SK-N-SH treated with all-trans-retinoic acid at 6 μM for 48 hours (cell line): ENCODE measurements around the gene RAMP3.

Experiments
- ATAC-seq: fragments of 200-7000 bp; cut with Tn5 transposase; 3 replicates; pipeline ENCODE4 v1.9.1; 2020; ENCODE audit warnings: mild to moderate bottlenecking, moderate library complexity
- ARNTL ChIP-seq: fragments of 450-650 bp; formaldehyde crosslinking; IDR thresholded peaks from 2 replicates; pipeline ENCODE4 v1.5.0; 2020; ENCODE audit warnings: low read depth, mild to moderate bottlenecking, moderate library complexity, borderline replicate concordance
- BACH2 ChIP-seq: fragments of 250-450 bp; sonication (Bioruptor Pico); IDR thresholded peaks from 2 replicates; pipeline ENCODE4 v1.9.0; 2021; ENCODE audit warnings: mild to moderate bottlenecking, borderline replicate concordance
- CREB5 ChIP-seq: fragments of 250-450 bp; sonication (Bioruptor Pico); IDR thresholded peaks from 2 replicates; pipeline ENCODE4 v1.5.1; 2020; ENCODE audit warnings: low read depth, mild to moderate bottlenecking, moderate library complexity
- CSDC2 ChIP-seq: fragments of 250-450 bp; sonication (Bioruptor Pico); IDR thresholded peaks from 2 replicates; pipeline ENCODE4 v1.5.0; 2020; ENCODE audit warnings: mild to moderate bottlenecking, moderate library complexity
- CSRNP3 ChIP-seq: fragments of 250-450 bp; sonication (Bioruptor Pico); IDR thresholded peaks from 2 replicates; pipeline ENCODE4 v1.5.1; 2021; ENCODE audit warnings: mild to moderate bottlenecking, moderate library complexity
- ESRRG ChIP-seq: fragments of 250-450 bp; sonication (Bioruptor Pico); IDR thresholded peaks from 2 replicates; pipeline ENCODE4 v1.6.1; 2021; ENCODE audit warnings: mild to moderate bottlenecking
- GLIS3 ChIP-seq: fragments of 250-450 bp; sonication (Bioruptor Pico); IDR thresholded peaks from 2 replicates; pipeline ENCODE4 v1.5.0; 2020; ENCODE audit warnings: mild to moderate bottlenecking, moderate library complexity
- ISL1 ChIP-seq: fragments of 250-450 bp; sonication (Bioruptor Pico); IDR thresholded peaks from 2 replicates; pipeline ENCODE4 v2.1.2; 2022; ENCODE audit warnings: mild to moderate bottlenecking, moderate library complexity
- OSR1 ChIP-seq: fragments of 250-450 bp; sonication (Bioruptor Pico); IDR thresholded peaks from 2 replicates; pipeline ENCODE4 v1.8.0; 2022; ENCODE audit warnings: moderate library complexity, mild to moderate bottlenecking, inconsistent platforms
- PPARA ChIP-seq: fragments of 250-450 bp; sonication (Bioruptor Pico); IDR thresholded peaks from 2 replicates; pipeline ENCODE4 v1.5.0; 2020; ENCODE audit warnings: mild to moderate bottlenecking, borderline replicate concordance
- RARB ChIP-seq: fragments of 250-450 bp; sonication (Bioruptor Pico); IDR thresholded peaks from 2 replicates; pipeline ENCODE4 v1.8.0; 2021; ENCODE audit warnings: mild to moderate bottlenecking, moderate library complexity
- TCF4 ChIP-seq: fragments of 250-450 bp; sonication (Bioruptor Pico); IDR thresholded peaks from 2 replicates; pipeline ENCODE4 v1.8.0; 2021; ENCODE audit warnings: mild to moderate bottlenecking, moderate library complexity, borderline replicate concordance
- TOX ChIP-seq: fragments of 250-450 bp; sonication (Bioruptor Pico); IDR thresholded peaks from 2 replicates; pipeline ENCODE4 v1.8.0; 2021; ENCODE audit warnings: mild to moderate bottlenecking, moderate library complexity, borderline replicate concordance
- ZC3H10 ChIP-seq: fragments of 250-450 bp; sonication (Bioruptor Pico); IDR thresholded peaks from 2 replicates; pipeline ENCODE4 v1.5.1; 2021; ENCODE audit warnings: mild to moderate bottlenecking, moderate library complexity
- ZFP3 ChIP-seq: fragments of 250-450 bp; sonication (Bioruptor Pico); IDR thresholded peaks from 2 replicates; pipeline ENCODE4 v1.5.0; 2020; ENCODE audit warnings: mild to moderate bottlenecking, moderate library complexity
- ZFP30 ChIP-seq: fragments of 450-650 bp; formaldehyde crosslinking; IDR thresholded peaks from 2 replicates; pipeline ENCODE4 v1.5.0; 2022; ENCODE audit warnings: mild to moderate bottlenecking, moderate library complexity
- ZNF565 ChIP-seq: fragments of 450-650 bp; formaldehyde crosslinking; conservative IDR thresholded peaks from 2 replicates; pipeline ENCODE4 v1.5.0; 2020; ENCODE audit warnings: low read depth, mild to moderate bottlenecking, moderate library complexity
- ZNF70 ChIP-seq: fragments of 450-650 bp; formaldehyde crosslinking; IDR thresholded peaks from 2 replicates; pipeline ENCODE4 v1.5.0; 2020; ENCODE audit warnings: mild to moderate bottlenecking, moderate library complexity
- ZNF8 ChIP-seq: fragments of 450-650 bp; formaldehyde crosslinking; IDR thresholded peaks from 2 replicates; pipeline ENCODE4 v1.5.0; 2020; ENCODE audit warnings: mild to moderate bottlenecking, moderate library complexity
- TF ChIP-seq, protein P1 (sequence below): fragments of 250-450 bp; sonication (Bioruptor Pico); IDR thresholded peaks from 2 replicates; pipeline ENCODE4 v1.8.0; 2021; ENCODE audit warnings: low read depth, mild to moderate bottlenecking, moderate library complexity, borderline replicate concordance
- TF ChIP-seq, protein P2 (sequence below): fragments of 250-450 bp; sonication (Bioruptor Pico); IDR thresholded peaks from 2 replicates; pipeline ENCODE4 v1.5.0; 2020; ENCODE audit warnings: mild to moderate bottlenecking, moderate library complexity
- TF ChIP-seq, protein P3 (sequence below): fragments of 250-450 bp; sonication (Bioruptor Pico); IDR thresholded peaks from 2 replicates; pipeline ENCODE4 v1.8.0; 2020; ENCODE audit warnings: mild to moderate bottlenecking, moderate library complexity, borderline replicate concordance

Gene RAMP3

GRCh38 chr7:45202625-45203024, 45.0 kb downstream of the RAMP3 start:
- TF ChIP-seq CREB5 (CRISPR knock-in tag) (no peak), ESRRG (no peak), TCF4 (no peak), BACH2 (CRISPR knock-in tag) (no peak), PPARA (CRISPR knock-in tag) (no peak), TOX (no peak), ZNF8 (CRISPR knock-in tag) (no peak), ISL1 (CRISPR knock-in tag) (no peak), CSDC2 (CRISPR knock-in tag) (no peak), ZNF70 (CRISPR knock-in tag) (no peak), RARB (CRISPR knock-in tag) (no peak), CSRNP3 (CRISPR knock-in tag) (no peak), ZFP30 (no peak)
- TF ChIP-seq, protein P1, sequence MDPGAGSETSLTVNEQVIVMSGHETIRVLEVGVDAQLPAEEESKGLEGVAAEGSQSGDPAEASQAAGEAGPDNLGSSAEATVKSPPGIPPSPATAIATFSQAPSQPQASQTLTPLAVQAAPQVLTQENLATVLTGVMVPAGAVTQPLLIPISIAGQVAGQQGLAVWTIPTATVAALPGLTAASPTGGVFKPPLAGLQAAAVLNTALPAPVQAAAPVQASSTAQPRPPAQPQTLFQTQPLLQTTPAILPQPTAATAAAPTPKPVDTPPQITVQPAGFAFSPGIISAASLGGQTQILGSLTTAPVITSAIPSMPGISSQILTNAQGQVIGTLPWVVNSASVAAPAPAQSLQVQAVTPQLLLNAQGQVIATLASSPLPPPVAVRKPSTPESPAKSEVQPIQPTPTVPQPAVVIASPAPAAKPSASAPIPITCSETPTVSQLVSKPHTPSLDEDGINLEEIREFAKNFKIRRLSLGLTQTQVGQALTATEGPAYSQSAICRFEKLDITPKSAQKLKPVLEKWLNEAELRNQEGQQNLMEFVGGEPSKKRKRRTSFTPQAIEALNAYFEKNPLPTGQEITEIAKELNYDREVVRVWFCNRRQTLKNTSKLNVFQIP: no peak
- TF ChIP-seq, protein P2, sequence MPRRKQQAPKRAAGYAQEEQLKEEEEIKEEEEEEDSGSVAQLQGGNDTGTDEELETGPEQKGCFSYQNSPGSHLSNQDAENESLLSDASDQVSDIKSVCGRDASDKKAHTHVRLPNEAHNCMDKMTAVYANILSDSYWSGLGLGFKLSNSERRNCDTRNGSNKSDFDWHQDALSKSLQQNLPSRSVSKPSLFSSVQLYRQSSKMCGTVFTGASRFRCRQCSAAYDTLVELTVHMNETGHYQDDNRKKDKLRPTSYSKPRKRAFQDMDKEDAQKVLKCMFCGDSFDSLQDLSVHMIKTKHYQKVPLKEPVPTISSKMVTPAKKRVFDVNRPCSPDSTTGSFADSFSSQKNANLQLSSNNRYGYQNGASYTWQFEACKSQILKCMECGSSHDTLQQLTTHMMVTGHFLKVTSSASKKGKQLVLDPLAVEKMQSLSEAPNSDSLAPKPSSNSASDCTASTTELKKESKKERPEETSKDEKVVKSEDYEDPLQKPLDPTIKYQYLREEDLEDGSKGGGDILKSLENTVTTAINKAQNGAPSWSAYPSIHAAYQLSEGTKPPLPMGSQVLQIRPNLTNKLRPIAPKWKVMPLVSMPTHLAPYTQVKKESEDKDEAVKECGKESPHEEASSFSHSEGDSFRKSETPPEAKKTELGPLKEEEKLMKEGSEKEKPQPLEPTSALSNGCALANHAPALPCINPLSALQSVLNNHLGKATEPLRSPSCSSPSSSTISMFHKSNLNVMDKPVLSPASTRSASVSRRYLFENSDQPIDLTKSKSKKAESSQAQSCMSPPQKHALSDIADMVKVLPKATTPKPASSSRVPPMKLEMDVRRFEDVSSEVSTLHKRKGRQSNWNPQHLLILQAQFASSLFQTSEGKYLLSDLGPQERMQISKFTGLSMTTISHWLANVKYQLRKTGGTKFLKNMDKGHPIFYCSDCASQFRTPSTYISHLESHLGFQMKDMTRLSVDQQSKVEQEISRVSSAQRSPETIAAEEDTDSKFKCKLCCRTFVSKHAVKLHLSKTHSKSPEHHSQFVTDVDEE: no peak
- TF ChIP-seq, all 23 proteins: peak for 0
- no peak for ATAC-seq

- TF ChIP-seq ESRRG (no peak), GLIS3 (no peak), TOX (no peak)
- no peak for ATAC-seq
Measured at GRCh38 chr7:45203036-45203435, 45.4 kb downstream of the RAMP3 start.

DNA sequence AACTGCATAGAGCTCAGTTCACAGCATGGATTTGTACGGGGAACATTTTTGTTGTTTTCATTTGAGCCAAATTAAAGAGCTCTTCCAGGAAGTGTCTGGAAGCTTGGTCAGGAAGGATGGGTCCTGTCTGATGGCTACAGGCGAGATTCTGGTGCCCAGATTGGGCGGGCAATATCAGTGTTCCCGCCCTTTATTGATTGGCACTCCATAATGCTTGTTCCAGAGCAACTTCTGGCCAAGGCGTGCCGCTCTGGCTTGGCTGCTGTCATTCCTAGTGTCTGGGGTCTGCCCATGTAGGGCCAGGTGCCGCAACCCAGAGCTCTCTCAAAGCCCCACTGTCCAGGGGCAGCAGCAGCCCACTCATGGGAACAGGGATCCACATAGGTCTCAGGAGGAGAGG, 45.9 kb downstream of the RAMP3 start:
- no peak for ATAC-seq
- TF ChIP-seq RARB (CRISPR knock-in tag) (no peak), ZFP3 (CRISPR knock-in tag) (no peak), ARNTL (CRISPR knock-in tag) (no peak), CREB5 (CRISPR knock-in tag) (no peak), GLIS3 (no peak), ZNF8 (CRISPR knock-in tag) (no peak), PPARA (CRISPR knock-in tag) (no peak), ZFP30 (no peak), ZNF565 (CRISPR knock-in tag) (no peak), ZC3H10 (CRISPR knock-in tag) (no peak), CSRNP3 (CRISPR knock-in tag) (no peak), OSR1 (CRISPR knock-in tag) (no peak)
- TF ChIP-seq, protein P2: no peak
- TF ChIP-seq, protein P1: no peak
- TF ChIP-seq, protein P3, sequence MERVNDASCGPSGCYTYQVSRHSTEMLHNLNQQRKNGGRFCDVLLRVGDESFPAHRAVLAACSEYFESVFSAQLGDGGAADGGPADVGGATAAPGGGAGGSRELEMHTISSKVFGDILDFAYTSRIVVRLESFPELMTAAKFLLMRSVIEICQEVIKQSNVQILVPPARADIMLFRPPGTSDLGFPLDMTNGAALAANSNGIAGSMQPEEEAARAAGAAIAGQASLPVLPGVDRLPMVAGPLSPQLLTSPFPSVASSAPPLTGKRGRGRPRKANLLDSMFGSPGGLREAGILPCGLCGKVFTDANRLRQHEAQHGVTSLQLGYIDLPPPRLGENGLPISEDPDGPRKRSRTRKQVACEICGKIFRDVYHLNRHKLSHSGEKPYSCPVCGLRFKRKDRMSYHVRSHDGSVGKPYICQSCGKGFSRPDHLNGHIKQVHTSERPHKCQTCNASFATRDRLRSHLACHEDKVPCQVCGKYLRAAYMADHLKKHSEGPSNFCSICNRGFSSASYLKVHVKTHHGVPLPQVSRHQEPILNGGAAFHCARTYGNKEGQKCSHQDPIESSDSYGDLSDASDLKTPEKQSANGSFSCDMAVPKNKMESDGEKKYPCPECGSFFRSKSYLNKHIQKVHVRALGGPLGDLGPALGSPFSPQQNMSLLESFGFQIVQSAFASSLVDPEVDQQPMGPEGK (CRISPR knock-in tag): no peak
